Measurements from ENCODE around the gene GRN.

DNA sequence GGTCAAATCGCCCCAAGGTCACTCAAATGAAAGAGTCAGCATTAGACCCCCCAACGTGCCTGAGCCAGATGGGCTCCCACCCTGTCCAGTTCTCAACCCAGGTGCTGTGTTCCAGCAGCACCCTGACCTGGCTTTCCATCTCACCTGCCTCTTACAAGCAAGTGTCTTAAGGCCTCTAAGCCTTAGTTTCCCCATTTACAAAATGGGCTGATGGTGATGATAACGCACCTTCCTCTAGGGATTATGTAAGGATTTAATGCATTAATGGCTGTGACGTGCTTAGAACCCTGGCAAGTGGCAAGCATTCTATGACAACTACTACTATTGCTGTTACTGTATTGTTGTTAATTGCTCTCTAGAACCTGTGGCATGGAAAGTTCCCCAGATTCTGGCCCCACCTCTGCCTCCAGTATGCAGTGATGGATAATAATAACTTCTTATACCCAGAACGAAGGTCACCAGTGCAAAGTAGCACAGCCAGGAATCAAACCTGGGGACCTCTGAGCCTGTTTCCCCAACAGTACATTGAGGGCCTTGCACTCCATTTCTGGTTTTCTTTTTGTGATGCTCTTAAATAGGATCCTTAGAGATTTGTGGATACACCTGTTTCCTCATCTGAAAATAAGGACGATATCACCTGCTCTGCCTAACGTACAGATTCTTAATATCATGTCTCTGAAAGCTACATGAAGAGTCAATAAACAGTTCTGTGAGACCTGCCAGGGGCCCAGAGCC is 17.2 kb upstream of the GRN start:
- TF ChIP-seq, protein P1, sequence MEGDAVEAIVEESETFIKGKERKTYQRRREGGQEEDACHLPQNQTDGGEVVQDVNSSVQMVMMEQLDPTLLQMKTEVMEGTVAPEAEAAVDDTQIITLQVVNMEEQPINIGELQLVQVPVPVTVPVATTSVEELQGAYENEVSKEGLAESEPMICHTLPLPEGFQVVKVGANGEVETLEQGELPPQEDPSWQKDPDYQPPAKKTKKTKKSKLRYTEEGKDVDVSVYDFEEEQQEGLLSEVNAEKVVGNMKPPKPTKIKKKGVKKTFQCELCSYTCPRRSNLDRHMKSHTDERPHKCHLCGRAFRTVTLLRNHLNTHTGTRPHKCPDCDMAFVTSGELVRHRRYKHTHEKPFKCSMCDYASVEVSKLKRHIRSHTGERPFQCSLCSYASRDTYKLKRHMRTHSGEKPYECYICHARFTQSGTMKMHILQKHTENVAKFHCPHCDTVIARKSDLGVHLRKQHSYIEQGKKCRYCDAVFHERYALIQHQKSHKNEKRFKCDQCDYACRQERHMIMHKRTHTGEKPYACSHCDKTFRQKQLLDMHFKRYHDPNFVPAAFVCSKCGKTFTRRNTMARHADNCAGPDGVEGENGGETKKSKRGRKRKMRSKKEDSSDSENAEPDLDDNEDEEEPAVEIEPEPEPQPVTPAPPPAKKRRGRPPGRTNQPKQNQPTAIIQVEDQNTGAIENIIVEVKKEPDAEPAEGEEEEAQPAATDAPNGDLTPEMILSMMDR (IDR thresholded peaks at IDR 0.05; ENCODE audit: low read length): no peak
- no peak for TF ChIP-seq EZH2 (IDR thresholded peaks at IDR 0.05; ENCODE audit: borderline replicate concordance, low read length)

Measured in OCI-LY1 (cell line).